ENCODE measurements around the gene PROSER3.

PROSER3 gene

DNA sequence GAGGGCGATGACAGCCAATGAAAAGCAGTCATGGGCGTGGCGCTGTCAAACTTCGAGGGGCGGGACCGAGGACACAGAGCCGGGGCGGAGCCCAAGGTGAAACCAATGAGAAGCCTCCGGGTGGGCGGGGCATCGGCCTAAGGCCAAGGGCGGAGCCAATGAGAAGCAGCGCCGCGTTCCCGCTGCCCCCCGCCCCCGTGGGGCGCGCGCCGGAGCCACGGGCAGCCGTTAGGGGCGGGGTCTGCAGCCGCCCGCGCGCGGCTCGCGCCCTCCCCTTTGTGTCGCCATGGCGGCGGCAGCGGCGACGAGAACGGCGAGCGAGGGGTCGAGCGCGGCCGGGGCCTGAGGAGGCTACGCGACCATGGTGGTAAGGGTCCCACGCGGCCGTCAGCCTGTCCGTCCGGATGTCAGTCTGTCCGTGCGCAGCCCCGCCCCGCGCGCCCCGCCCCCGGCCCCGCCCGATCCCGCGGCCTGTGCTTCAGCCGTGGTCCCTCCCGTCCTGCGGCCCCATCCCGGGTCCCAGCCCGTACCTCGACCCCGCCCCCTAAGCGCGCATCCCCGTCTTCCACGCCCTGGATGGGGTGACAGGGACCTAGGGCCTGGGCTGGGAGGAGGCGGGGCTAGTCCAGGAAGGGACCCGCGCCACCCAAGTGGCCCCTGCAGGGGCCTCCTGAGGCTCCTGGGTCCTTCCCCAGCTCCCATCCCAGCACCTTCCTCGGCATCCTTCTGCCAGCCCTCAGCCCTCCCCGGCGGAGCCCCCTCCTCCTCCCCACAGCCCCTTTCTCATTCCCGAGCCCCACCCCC, 17.5 kb downstream of the PROSER3 start, which contains the start of gene ARHGAP33:
ARHGAP33 (plus strand) TSS at position 267 of the 804 bp plus-strand sequence; CDS start at position 362, 95 bp downstream.
- DNase-seq (ENCODE audit: low read depth in 1 of 2, low spot score in 1 of 2), result peak; percentile 97

DNA sequence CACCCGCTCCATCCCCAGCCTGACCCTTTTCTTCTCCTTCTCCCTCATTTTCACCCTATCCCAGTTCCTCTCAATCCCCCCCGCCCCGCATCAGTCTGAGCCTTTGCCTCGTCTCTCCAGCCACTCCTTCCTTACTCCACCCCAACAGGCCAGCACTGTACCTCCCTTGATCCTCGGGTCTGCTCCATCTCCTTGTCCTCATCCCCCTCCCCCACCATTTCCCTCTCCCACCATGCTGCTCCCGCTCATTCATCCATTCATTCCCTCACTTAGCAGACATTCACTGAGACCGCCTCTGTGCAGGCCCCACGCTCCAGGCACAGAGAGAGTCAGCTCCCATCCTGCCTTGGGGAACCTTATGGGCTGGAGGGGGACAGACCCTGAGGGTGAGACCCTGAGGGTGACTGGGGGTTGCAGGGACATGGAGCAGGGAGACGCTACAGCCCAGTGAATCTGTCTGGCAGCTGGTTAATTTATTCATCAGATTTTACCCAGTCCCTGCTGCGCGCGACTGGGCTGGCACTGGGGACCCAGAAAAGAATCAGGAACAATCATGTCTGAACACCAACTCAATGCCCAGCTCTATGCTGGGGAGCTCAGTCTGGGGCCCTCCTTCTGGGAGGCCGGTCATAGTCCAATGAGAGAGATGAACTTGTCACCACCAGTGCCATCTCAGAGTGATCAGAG, 18.3 kb downstream of the PROSER3 start:
- no peak for DNase-seq (ENCODE audit: low read depth in 1 of 2, low spot score in 1 of 2)

DNA sequence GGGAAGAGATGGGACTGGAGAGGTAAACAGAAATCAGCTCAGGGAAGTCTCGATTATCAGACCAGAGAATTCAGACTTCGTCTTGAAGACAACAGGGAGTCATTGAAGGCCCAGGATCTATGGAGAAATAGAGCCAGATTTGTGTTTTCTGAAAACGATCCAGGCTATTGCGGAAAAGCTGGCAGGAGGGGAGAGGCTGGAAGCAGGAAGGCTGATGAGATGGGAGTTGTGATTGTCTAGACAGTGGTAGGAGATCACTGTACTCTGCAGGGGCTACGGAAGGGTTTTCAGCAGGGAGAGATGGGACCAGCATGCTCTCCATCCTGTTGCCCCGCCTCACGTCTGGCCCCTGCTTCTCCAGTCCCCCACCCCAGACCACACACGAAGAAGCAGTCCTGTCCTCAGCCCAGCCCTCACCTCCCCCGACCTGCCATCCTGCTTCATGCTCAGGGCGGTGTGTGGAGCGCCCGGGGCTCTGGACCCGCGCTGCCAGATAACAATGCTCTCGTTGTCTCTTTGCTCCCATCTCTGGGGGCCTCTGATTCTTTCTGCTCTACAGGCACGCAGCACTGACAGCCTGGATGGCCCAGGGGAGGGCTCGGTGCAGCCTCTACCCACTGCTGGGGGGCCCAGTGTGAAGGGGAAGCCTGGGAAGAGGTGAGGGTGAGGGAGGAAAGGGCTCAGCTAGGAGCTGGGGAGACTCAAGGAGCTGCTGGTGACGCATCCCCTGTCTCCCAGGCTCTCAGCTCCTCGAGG, 19.3 kb downstream of the PROSER3 start:
- no peak for DNase-seq (ENCODE audit: low read depth in 1 of 2, low spot score in 1 of 2)

DNA sequence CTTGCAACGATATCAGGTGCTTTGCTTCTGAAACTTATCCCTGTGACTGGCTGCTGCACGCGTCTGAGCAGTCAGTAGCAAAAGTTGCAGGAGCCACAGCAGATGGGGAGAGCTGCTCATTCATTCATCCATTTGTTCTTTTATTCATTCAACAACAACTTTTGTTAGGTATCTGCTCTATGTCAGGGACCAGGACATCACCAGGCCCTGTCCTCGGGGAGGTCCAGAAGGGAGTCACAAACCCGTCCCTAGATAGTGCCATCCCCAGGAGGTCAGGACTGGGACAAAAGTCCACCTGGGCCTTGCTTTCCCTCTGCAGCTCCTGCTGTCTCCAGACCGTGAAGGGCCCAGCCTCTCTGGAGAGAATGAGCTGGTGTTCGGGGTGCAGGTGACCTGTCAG, 20.0 kb downstream of the PROSER3 start:
- DNase-seq (ENCODE audit: low read depth in 1 of 2, low spot score in 1 of 2), result no peak

DNA sequence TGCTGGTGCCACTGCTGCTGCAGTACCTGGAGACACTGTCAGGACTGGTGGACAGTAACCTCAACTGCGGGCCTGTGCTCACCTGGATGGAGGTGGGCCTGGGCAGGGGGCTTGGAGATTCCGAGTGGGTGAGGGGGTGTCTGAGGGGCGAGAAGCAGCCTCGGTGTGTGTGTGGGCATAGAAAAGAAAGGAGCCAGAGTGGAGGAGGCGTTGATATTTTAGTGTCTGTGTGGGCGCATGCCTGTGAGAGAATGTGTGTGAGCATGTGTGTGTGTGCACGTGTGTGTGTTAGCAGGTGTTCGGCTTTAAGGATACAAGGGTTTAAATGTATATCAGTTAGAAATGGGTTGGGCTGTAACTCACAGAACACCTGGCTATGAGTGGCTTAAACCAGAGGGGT, 21.1 kb downstream of the PROSER3 start:
- no peak for DNase-seq (ENCODE audit: low read depth in 1 of 2, low spot score in 1 of 2)

DNA sequence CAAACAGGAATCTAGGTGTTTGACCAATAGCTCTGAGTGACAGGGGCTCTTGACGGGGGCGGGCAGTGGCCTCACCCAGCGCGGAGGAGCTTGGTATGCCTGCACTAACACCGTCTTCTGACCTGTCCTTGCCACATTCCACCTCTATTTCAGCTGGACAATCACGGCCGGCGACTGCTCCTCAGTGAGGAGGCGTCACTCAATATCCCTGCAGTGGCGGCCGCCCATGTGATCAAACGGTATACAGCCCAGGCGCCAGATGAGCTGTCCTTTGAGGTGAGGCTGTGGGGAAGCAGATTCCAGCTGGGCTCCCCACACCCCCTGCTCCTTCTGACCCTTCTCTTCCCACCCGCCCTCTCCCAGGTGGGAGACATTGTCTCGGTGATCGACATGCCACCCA, 22.1 kb downstream of the PROSER3 start:
- no peak for DNase-seq (ENCODE audit: low read depth in 1 of 2, low spot score in 1 of 2)

DNA sequence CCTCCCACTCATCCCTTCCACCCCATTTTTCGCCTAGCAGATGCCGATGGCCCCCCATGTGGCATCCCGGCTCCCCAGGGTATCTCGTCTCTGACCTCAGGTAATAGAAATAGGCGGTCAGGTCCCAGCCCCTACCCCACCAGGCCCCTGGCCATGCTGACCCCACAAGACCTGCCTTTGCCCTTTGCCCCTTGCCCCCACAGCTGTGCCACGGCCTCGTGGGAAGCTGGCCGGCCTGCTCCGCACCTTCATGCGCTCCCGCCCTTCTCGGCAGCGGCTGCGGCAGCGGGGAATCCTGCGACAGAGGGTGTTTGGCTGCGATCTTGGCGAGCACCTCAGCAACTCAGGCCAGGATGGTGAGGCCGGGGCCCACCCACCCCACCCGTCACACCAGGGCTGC, 22.7 kb downstream of the PROSER3 start:
- no peak for DNase-seq (ENCODE audit: low read depth in 1 of 2, low spot score in 1 of 2)

DNA sequence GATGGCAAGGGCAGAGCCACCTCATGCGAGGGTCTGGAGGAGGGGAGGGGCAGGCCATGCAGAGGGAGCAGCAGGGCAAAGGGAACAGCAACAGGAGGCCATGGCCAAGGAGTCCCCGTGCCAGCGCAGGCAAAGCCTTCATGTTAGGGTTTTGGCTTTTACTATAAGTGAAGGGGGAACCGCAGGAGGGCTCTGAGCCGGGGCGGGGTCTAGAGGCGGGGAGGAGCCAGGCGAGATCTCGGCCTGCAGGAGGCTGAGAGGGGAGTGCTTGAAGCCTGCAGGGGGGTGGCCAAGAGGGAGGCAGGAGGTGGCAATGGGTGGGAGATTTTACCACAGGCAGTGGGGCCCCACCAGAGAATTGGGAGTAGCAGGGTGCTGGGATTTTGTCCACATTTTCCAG, 23.7 kb downstream of the PROSER3 start:
- no peak for DNase-seq (ENCODE audit: low read depth in 1 of 2, low spot score in 1 of 2)

DNA sequence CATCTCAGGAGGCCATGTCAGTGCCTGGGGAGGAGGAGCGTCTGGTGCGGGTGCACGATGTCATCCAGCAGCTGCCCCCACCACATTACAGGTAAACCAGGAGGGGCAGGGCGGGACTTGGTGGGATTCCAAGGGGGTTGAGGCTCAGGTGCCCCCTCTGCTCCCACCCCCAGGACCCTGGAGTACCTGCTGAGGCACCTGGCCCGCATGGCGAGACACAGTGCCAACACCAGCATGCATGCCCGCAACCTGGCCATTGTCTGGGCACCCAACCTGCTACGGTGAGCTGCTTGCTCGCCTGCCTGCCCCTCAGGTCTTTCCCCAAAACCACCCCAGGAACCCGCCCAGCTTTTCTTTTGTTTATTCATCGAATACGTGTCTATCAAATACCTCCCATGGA, 24.6 kb downstream of the PROSER3 start:
- DNase-seq (ENCODE audit: low read depth in 1 of 2, low spot score in 1 of 2), result no peak

DNA sequence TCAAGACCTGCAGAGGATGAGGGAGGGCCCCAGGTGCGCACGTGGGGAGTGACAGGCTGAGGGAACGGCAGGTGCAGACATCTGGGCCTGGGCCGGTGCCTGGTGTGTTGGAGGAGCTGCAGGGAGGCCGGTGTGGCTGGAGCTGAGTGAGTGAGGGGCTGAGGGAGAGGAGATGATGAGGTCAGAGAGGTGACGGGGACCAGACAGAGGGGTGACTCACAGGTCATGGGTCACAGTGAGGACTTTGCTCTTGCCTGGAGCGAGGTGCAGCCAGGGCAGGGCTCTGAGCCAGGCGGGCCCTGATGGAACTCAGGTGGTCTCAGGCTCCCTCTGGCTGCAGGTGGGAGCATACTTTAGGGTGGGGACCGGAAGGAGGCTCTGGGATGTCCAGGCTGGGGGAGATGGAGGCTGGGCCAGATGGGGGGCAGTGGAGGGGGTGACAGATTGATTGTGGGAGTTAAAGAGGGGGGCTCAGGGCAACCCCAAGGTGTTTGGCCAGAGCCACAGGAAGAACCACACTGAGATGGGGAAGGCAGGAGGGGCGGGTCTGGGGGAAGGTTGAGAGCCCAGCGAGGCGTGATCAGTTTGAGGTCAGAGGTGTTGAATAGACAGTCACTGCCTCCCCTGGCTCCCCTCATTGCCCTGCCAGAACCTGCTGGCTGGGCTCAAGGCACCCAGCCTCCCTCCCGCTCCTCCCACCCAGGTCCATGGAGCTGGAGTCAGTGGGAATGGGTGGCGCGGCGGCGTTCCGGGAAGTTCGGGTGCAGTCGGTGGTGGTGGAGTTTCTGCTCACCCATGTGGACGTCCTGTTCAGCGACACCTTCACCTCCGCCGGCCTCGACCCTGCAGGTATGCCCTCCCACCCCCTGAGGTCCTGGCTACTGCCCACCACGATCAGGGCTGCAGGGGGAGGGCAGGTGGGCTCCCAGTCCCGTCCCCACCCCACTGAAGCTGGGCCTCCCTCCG, 25.8 kb downstream of the PROSER3 start:
- no peak for DNase-seq (ENCODE audit: low read depth in 1 of 2, low spot score in 1 of 2)

DNA sequence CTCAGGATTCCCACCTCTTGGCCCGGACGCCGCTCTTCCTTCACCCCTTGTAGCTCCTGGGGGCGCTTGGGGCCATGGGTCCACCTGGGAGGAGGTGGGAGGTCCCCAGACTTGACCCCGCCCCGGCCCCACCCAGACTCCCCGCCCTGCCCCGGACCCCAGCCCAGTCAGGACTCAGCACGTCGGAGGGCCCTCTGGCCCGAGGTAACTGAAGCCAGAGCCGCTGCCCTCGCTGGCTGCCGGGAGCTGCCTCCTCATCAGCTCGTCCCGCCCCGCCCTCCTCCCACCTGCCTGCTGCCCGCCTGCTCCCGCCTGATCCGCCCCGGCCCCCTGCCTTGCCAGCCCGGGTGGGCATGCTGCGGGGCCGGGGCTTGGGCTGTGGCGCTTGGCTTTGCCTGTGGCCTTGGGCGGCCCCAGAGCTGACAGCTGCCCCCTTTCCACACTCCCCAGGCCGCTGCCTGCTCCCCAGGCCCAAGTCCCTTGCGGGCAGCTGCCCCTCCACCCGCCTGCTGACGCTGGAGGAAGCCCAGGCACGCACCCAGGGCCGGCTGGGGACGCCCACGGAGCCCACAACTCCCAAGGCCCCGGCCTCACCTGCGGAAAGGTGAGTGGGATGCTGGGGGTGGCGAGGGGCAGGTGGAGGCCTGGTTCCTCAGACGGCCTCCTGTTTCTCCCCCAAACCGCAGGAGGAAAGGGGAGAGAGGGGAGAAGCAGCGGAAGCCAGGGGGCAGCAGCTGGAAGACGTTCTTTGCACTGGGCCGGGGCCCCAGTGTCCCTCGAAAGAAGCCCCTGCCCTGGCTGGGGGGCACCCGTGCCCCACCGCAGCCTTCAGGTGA, 26.7 kb downstream of the PROSER3 start:
- no peak for DNase-seq (ENCODE audit: low read depth in 1 of 2, low spot score in 1 of 2)

DNA sequence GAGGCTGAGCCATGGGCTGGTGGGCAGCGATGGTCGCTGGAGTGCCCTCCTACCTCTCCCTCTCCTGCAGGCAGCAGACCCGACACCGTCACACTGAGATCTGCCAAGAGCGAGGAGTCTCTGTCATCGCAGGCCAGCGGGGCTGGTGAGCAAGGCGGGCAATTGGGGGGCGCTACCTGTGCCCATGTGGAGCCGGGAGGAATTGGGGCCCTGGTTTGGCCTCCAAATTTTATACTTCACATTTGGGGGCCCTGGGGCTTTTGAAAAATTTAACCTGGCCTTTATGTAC, 27.3 kb downstream of the PROSER3 start:
- no peak for DNase-seq (ENCODE audit: low read depth in 1 of 2, low spot score in 1 of 2)

DNA sequence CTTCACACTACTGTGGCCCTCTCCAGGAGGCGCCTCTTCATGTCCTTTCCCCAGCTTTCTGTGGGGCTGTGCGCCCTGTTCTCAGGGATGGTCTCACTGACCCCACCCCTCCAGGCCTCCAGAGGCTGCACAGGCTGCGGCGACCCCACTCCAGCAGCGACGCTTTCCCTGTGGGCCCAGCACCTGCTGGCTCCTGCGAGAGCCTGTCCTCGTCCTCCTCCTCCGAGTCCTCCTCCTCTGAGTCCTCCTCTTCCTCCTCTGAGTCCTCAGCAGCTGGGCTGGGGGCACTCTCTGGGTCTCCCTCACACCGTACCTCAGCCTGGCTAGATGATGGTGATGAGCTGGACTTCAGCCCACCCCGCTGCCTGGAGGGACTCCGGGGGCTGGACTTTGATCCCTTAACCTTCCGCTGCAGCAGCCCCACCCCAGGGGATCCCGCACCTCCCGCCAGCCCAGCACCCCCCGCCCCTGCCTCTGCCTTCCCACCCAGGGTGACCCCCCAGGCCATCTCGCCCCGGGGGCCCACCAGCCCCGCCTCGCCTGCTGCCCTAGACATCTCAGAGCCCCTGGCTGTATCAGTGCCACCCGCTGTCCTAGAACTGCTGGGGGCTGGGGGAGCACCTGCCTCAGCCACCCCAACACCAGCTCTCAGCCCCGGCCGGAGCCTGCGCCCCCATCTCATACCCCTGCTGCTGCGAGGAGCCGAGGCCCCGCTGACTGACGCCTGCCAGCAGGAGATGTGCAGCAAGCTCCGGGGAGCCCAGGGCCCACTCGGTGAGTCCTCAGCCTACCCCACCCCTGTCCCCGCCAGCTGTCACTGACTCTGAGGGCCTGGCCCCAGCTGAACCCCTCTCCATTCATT, 28.6 kb downstream of the PROSER3 start:
- no peak for DNase-seq (ENCODE audit: low read depth in 1 of 2, low spot score in 1 of 2)

DNA sequence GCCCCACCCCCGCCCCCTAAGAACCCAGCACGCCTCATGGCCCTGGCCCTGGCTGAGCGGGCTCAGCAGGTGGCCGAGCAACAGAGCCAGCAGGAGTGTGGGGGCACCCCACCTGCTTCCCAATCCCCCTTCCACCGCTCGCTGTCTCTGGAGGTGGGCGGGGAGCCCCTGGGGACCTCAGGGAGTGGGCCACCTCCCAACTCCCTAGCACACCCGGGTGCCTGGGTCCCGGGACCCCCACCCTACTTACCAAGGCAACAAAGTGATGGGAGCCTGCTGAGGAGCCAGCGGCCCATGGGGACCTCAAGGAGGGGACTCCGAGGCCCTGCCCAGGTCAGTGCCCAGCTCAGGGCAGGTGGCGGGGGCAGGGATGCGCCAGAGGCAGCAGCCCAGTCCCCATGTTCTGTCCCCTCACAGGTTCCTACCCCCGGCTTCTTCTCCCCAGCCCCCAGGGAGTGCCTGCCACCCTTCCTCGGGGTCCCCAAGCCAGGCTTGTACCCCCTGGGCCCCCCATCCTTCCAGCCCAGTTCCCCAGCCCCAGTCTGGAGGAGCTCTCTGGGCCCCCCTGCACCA, 29.3 kb downstream of the PROSER3 start:
- DNase-seq (ENCODE audit: low read depth in 1 of 2, low spot score in 1 of 2), result no peak

DNA sequence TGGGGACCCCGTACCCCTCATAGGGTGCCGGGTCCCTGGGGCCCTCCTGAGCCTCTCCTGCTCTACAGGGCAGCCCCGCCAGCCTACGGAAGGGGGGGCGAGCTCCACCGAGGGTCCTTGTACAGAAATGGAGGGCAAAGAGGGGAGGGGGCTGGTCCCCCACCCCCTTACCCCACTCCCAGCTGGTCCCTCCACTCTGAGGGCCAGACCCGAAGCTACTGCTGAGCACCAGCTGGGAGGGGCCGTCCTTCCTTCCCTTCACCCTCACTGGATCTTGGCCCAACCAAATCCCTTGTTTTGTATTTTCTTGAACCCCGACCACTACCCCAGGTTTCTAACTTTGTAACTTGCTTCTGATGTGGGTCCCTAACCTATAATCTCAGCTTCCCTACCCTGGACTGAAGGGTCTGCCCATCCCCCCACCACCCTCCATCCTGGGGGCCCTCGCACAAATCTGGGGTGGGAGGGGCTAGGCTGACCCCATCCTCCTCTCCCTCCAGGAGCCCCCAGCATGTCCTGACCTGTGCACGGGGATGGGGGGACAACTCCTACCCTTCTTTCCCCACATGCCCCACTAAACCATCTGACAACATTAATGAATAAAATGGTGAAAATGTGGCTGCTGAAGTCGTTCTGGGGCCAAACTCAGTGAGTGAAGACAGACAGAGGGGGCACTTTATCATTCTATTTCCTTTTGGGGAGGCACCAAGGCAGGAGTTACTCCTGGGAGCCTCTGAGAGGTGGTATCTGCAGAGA, 30.4 kb downstream of the PROSER3 start:
- no peak for DNase-seq (ENCODE audit: low read depth in 1 of 2, low spot score in 1 of 2)

DNA sequence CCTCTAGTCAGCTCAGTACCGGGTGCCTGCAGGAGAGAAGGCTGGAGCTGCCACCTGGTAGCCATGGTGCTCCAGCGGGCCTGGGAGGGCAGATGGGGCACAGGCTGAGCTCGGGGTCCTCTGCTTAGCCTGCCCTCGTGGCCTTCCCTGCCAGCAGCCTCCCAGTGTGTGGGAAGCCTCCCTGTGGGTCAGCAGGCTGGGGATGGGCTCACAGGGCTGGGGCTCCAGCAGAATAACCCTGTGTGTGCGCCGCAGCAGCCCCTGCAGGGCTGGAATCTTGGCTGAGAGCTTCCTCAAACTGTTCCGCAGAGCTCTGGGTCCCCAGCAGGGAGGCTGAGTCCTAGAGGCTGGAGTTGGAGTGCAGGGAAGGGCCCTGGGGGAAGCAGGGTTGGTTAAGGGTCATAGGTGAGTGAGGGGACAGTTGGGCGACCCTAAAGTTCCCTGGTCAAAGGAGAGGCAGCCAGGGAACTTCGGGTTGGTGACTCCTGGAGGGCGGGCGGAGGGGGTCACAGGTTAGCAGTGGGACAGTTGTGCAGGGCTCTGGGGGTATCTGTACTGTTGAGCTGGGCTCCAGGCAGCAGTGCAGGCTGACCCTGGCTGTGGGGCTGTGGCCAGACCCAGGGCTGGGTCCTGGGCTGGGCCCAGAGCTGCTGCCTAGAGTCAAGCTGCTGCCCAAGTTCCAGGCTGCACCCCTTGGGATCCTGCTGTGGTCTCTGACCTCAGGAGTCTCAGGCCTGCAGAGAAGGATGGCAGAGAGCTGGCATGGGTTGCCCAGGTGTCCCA, 31.4 kb downstream of the PROSER3 start:
- no peak for DNase-seq (ENCODE audit: low read depth in 1 of 2, low spot score in 1 of 2)
